ENCODE data around the gene TMCC2. TPM values are rescaled to one million over a fixed set of nuclear protein-coding genes. Genes with fewer than 3 reads are reported as not detected.
A peak's percentile ranks its signal among the peaks of the same experiment; 100 is the strongest.

Gene TMCC2
- total and polyA plus RNA-seq, 7 donors: 0.66 to 21.4 (median 6.5) TPM

GRCh38 chr1:205287767-205288559 lies 60.2 kb downstream of the TMCC2 start:
- H3K27ac ChIP-seq: no peak overlapping the region
- no peak for ATAC-seq
- no peak for TF ChIP-seq CTCF (IDR thresholded peaks at IDR 0.05)
- no peaks in the 10 kb centered on the region for H3K36me3 ChIP-seq (ENCODE audit: insufficient read depth in 1 of 2, low read depth in 1 of 2)
- WGBS, 3 donors: 59 to 61% (median 61%) methylated on average over 8 of the region's 8 CpGs
- H3K27me3 ChIP-seq (ENCODE audit: insufficient read depth in 3 of 3, low read length in 2 of 3): no peaks in the 10 kb centered on the region
- peaks cover 19% of the 10 kb centered on the region for H3K4me1 ChIP-seq
- no peak overlapping the region for H3K4me3 ChIP-seq
- intact Hi-C loops (cut with DNase I): no loop called here
- DNase-seq: no peak
- H3K9me3 ChIP-seq: no peaks in the 10 kb centered on the region

- 92 to 98% (median 95%) methylated on average over 6 of the region's 6 CpGs for WGBS, 3 donors
Measured at GRCh38 chr1:205291596-205291995, 63.9 kb downstream of the TMCC2 start.

GRCh38 chr1:205293350-205294074 lies 65.8 kb downstream of the TMCC2 start:
- H3K36me3 ChIP-seq (ENCODE audit: insufficient read depth in 1 of 2, low read depth in 1 of 2): no peaks in the 10 kb centered on the region
- H3K27me3 ChIP-seq (ENCODE audit: insufficient read depth in 3 of 3, low read length in 2 of 3): no peaks in the 10 kb centered on the region
- H3K9me3 ChIP-seq: no peaks in the 10 kb centered on the region
- DNase-seq: no peak
- intact Hi-C loops (cut with DNase I): no loop called here
- H3K4me3 ChIP-seq: no peak overlapping the region
- no peak for ATAC-seq
- H3K27ac ChIP-seq: peak overlapping the region; percentile 15
- TF ChIP-seq CTCF (IDR thresholded peaks at IDR 0.05): no peak
- H3K4me1 ChIP-seq: peaks cover 9% of the 10 kb centered on the region
- WGBS, 3 donors: 93 to 96% (median 95%) methylated on average over 10 of the region's 10 CpGs

More at GRCh38 chr1:205291596-205291995, 63.9 kb downstream of the TMCC2 start:
- intact Hi-C loops (cut with DNase I): no loop called here
- DNase-seq (no peak), ATAC-seq (no peak)
- Histone ChIP-seq H3K9me3 (no peaks in the 10 kb centered on the region), H3K27ac (no peak overlapping the region), H3K4me1 (peaks cover 9% of the 10 kb centered on the region), H3K4me3 (no peak overlapping the region), H3K27me3 (ENCODE audit: insufficient read depth in 3 of 3, low read length in 2 of 3) (no peaks in the 10 kb centered on the region), H3K36me3 (ENCODE audit: insufficient read depth in 1 of 2, low read depth in 1 of 2) (no peaks in the 10 kb centered on the region)
- no peak for TF ChIP-seq CTCF (IDR thresholded peaks at IDR 0.05)

GRCh38 chr1:205294175-205294917 lies 66.6 kb downstream of the TMCC2 start:
- H3K9me3 ChIP-seq: no peaks in the 10 kb centered on the region
- peak; percentile 39 to 47 (median 46) for ATAC-seq
- H3K27me3 ChIP-seq (ENCODE audit: insufficient read depth in 3 of 3, low read length in 2 of 3): no peaks in the 10 kb centered on the region
- peak overlapping the region; percentile 15 for H3K27ac ChIP-seq
- peaks cover 9% of the 10 kb centered on the region for H3K4me1 ChIP-seq
- H3K4me3 ChIP-seq: no peak overlapping the region
- WGBS, 3 donors: 44 to 63% (median 51%) methylated on average over 6 of the region's 6 CpGs
- intact Hi-C loops (cut with DNase I): no loop called here
- no peak for TF ChIP-seq CTCF (IDR thresholded peaks at IDR 0.05)
- no peaks in the 10 kb centered on the region for H3K36me3 ChIP-seq (ENCODE audit: insufficient read depth in 1 of 2, low read depth in 1 of 2)
- no peak for DNase-seq
